Measurements from ENCODE around the gene FCN3. TPM values are rescaled to one million over a fixed set of nuclear protein-coding genes. Genes with fewer than 3 reads are reported as not detected.
A peak's percentile ranks its signal among the peaks of the same experiment; 100 is the strongest.

The FCN3 gene
- total and polyA plus RNA-seq, 2 donors from 2014 or later = 7.9 to 240 TPM

- no peak overlapping the region for H3K4me3 ChIP-seq (ENCODE audit: low read length in 3 of 3)
- H3K9ac ChIP-seq (ENCODE audit: low read length in 3 of 3) = no peak overlapping the region
- peaks cover 0 to 20% (median 9%) of the 10 kb centered on the region in 3 donors for H3K36me3 ChIP-seq (ENCODE audit: control insufficient read depth in 2 of 3, insufficient read depth in 3 of 3, low read length in 3 of 3)
- peaks cover 0 to 22% (median 14%) of the 10 kb centered on the region in 3 donors for H3K4me1 ChIP-seq (ENCODE audit: control insufficient read depth in 2 of 3, insufficient read depth in 2 of 3, low read depth in 1 of 3, low read length in 3 of 3)
- no peaks in the 10 kb centered on the region for H3K9me3 ChIP-seq (ENCODE audit: control insufficient read depth in 2 of 3, insufficient read depth in 1 of 3, low read length in 3 of 3)
- intact Hi-C loops (cut with DNase I) = no loop called here
- H3K27me3 ChIP-seq (ENCODE audit: control insufficient read depth, insufficient read depth, low read length) = no peaks in the 10 kb centered on the region
- DNase-seq (peak in 1 of 5 donors; percentile 69), FAIRE-seq (no peak)
- H3K27ac ChIP-seq (ENCODE audit: low read depth in 2 of 2, low read length in 2 of 2) = no peak overlapping the region
- TF ChIP-seq, protein P1, sequence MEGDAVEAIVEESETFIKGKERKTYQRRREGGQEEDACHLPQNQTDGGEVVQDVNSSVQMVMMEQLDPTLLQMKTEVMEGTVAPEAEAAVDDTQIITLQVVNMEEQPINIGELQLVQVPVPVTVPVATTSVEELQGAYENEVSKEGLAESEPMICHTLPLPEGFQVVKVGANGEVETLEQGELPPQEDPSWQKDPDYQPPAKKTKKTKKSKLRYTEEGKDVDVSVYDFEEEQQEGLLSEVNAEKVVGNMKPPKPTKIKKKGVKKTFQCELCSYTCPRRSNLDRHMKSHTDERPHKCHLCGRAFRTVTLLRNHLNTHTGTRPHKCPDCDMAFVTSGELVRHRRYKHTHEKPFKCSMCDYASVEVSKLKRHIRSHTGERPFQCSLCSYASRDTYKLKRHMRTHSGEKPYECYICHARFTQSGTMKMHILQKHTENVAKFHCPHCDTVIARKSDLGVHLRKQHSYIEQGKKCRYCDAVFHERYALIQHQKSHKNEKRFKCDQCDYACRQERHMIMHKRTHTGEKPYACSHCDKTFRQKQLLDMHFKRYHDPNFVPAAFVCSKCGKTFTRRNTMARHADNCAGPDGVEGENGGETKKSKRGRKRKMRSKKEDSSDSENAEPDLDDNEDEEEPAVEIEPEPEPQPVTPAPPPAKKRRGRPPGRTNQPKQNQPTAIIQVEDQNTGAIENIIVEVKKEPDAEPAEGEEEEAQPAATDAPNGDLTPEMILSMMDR (IDR thresholded peaks at IDR 0.05; ENCODE audit: borderline replicate concordance, extremely low read depth, insufficient read depth) = no peak
Measured at GRCh38 chr1:27363766-27364695, 10.6 kb downstream of the FCN3 start.

DNA sequence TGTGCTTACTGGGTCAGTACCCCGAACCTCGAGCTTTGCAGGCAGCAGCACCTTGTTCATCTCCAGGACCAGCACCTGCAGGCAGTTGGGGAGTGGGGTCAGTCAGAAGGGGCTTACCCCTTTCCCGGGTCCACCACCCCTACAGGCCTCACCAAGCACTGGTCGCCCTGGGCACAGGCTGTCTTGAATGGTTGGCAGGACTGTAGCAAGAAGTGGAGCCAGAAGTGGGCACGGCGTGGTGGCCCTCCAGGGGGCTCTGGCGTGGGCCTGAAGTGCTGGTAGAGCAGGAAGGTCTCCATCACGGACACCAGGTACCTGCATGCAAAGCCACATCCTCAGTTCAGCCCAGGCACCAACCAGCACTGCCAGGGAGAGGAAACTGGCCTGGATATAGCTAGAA is 13.1 kb downstream of the FCN3 start:
- no peak overlapping the region for H3K9ac ChIP-seq (ENCODE audit: low read length in 3 of 3)
- TF ChIP-seq, protein P1 (IDR thresholded peaks at IDR 0.05; ENCODE audit: borderline replicate concordance, extremely low read depth, insufficient read depth) = no peak
- H3K27me3 ChIP-seq (ENCODE audit: control insufficient read depth, insufficient read depth, low read length) = no peaks in the 10 kb centered on the region
- intact Hi-C loops (cut with DNase I) = no loop called here
- H3K36me3 ChIP-seq (ENCODE audit: control insufficient read depth in 2 of 3, insufficient read depth in 3 of 3, low read length in 3 of 3) = peaks cover 0 to 20% (median 9%) of the 10 kb centered on the region in 3 donors
- DNase-seq (peak in 1 of 5 donors; percentile 66), FAIRE-seq (no peak)
- H3K4me1 ChIP-seq (ENCODE audit: control insufficient read depth in 2 of 3, insufficient read depth in 2 of 3, low read depth in 1 of 3, low read length in 3 of 3) = peaks cover 0 to 16% (median 6%) of the 10 kb centered on the region in 3 donors
- no peaks in the 10 kb centered on the region for H3K9me3 ChIP-seq (ENCODE audit: control insufficient read depth in 2 of 3, insufficient read depth in 1 of 3, low read length in 3 of 3)
- H3K4me3 ChIP-seq (ENCODE audit: low read length in 3 of 3) = no peak overlapping the region
- H3K27ac ChIP-seq (ENCODE audit: low read depth in 2 of 2, low read length in 2 of 2) = no peak overlapping the region

DNA sequence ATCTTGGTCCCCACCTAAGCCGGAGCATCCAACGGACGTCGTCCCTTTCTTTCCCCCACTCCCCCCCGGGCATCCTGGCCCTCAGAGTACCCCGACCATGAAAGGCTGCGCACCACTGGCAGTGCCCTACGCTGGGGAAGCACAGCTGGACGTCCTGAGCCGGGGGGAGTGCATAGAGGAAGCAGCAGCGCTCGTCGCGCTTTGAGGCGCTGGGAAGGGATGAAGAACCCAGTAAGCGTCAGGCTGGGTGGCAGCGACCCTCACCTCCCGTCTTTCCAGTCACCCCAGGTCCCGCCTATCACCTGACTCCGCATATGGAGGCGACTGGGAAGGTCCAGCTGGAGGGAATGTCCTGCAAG is 13.6 kb downstream of the FCN3 start:
- H3K27me3 ChIP-seq (ENCODE audit: control insufficient read depth, insufficient read depth, low read length) = no peaks in the 10 kb centered on the region
- intact Hi-C loops (cut with DNase I) = no loop called here
- H3K9ac ChIP-seq (ENCODE audit: low read length in 3 of 3) = no peak overlapping the region
- H3K9me3 ChIP-seq (ENCODE audit: control insufficient read depth in 2 of 3, insufficient read depth in 1 of 3, low read length in 3 of 3) = no peaks in the 10 kb centered on the region
- no peak overlapping the region for H3K4me3 ChIP-seq (ENCODE audit: low read length in 3 of 3)
- H3K4me1 ChIP-seq (ENCODE audit: control insufficient read depth in 2 of 3, insufficient read depth in 2 of 3, low read depth in 1 of 3, low read length in 3 of 3) = peaks cover 0 to 16% (median 6%) of the 10 kb centered on the region in 3 donors
- H3K36me3 ChIP-seq (ENCODE audit: control insufficient read depth in 2 of 3, insufficient read depth in 3 of 3, low read length in 3 of 3) = peaks cover 0 to 20% (median 11%) of the 10 kb centered on the region in 3 donors
- DNase-seq = peak in 1 of 5 donors; percentile 70
- FAIRE-seq = no peak
- H3K27ac ChIP-seq (ENCODE audit: low read depth in 2 of 2, low read length in 2 of 2) = no peak overlapping the region
- TF ChIP-seq, protein P1 (IDR thresholded peaks at IDR 0.05; ENCODE audit: borderline replicate concordance, extremely low read depth, insufficient read depth) = no peak
